GM19468 (cell line): Measurements from ENCODE around the gene MUCL3.
A peak's percentile ranks its signal among the peaks of the same experiment; 100 is the strongest.
"Not testable (repeated sequence)": the region's sequence is repeated elsewhere in the genome, so short reads cannot be mapped to it uniquely, and the experiment has no call there.

Experiments
- ATAC-seq: cut with Tn5 transposase; IDR thresholded peaks from one replicate; pipeline ENCODE4 v1.9.1; 2021; ENCODE audit warnings: mild to moderate bottlenecking, moderate library complexity, moderate number of reproducible peaks; ENCODE audit not compliant: unreplicated experiment; ENCODE audit errors: extremely low read depth

MUCL3 gene

GRCh38 chr6:30940361-30940986 is at the start of gene MUCL3:
Gene MUCL3 (plus strand): TSS chr6:30940973. CDS start chr6:30941000, 27 bp downstream.
- ATAC-seq, result no peak

- ATAC-seq, result no peak
Measured at GRCh38 chr6:30891450-30891723, 49.4 kb upstream of the MUCL3 start.

- no peak for ATAC-seq
Measured at GRCh38 chr6:30891816-30892538, 48.8 kb upstream of the MUCL3 start.

- no peak for ATAC-seq
Measured at GRCh38 chr6:30893001-30893591, 47.7 kb upstream of the MUCL3 start.

GRCh38 chr6:30893666-30894065 is 47.1 kb upstream of the MUCL3 start:
- no peak for ATAC-seq

- ATAC-seq, result no peak
Measured at GRCh38 chr6:30894381-30894780, 46.4 kb upstream of the MUCL3 start.

- no peak for ATAC-seq
Measured at GRCh38 chr6:30894935-30895334, 45.8 kb upstream of the MUCL3 start.

GRCh38 chr6:30895343-30895742 is 45.4 kb upstream of the MUCL3 start:
- no peak for ATAC-seq

GRCh38 chr6:30896541-30896940 is 44.2 kb upstream of the MUCL3 start:
- ATAC-seq, result no peak

- ATAC-seq, result no peak
Measured at GRCh38 chr6:30897882-30898281, 42.9 kb upstream of the MUCL3 start.

GRCh38 chr6:30898750-30899360 is 41.9 kb upstream of the MUCL3 start:
- no peak for ATAC-seq

- no peak for ATAC-seq
Measured at GRCh38 chr6:30900863-30901417, 39.8 kb upstream of the MUCL3 start.

GRCh38 chr6:30901436-30901835 is 39.3 kb upstream of the MUCL3 start:
- no peak for ATAC-seq

- not testable (repeated sequence) for ATAC-seq
Measured at GRCh38 chr6:30902196-30902595, 38.6 kb upstream of the MUCL3 start.

- ATAC-seq, result no peak
Measured at GRCh38 chr6:30902709-30903108, 38.1 kb upstream of the MUCL3 start.

- ATAC-seq, result no peak
Measured at GRCh38 chr6:30903236-30903635, 37.5 kb upstream of the MUCL3 start.

- ATAC-seq, result not testable (repeated sequence)
Measured at GRCh38 chr6:30907290-30907757, 33.4 kb upstream of the MUCL3 start.

- peak; percentile 81 for ATAC-seq
Measured at GRCh38 chr6:30907758-30908591, 32.8 kb upstream of the MUCL3 start, which contains the start of gene GTF2H4. Gene GTF2H4 (plus strand): TSS chr6:30908207.

GRCh38 chr6:30908700-30909099 is 32.1 kb upstream of the MUCL3 start:
- no peak for ATAC-seq

GRCh38 chr6:30910473-30910872 is 30.3 kb upstream of the MUCL3 start:
- ATAC-seq, result not testable (repeated sequence)
